ENCODE results near the gene POGZ.

GRCh38 chr1:151419819-151420218, 39.5 kb downstream of the POGZ start:
- TF ChIP-seq NR2F6 (IDR thresholded peaks at IDR 0.05) (no peak), NR2F6 (CRISPR knock-in tag; IDR thresholded peaks at IDR 0.05) (no peak), JDP2 (CRISPR knock-in tag; IDR thresholded peaks at IDR 0.05; ENCODE audit: borderline replicate concordance) (no peak), PTBP1 (IDR thresholded peaks at IDR 0.05; ENCODE audit: low read depth, low read length, poor library complexity, severe bottlenecking) (no peak), CTCF (CRISPR knock-in tag; IDR thresholded peaks at IDR 0.05) (no peak), TCF7L2 (IDR thresholded peaks at IDR 0.05; ENCODE audit: low read depth, low read length) (no peak), ZFP41 (CRISPR knock-in tag; IDR thresholded peaks at IDR 0.05; ENCODE audit: borderline replicate concordance) (no peak), SSRP1 (CRISPR knock-in tag; IDR thresholded peaks at IDR 0.05) (no peak), POLR2A (IDR thresholded peaks at IDR 0.05; ENCODE audit: insufficient read depth in 1 of 2, low read depth in 2 of 2, low read length in 2 of 2) (no peak), ZNF274 (CRISPR knock-in tag; IDR thresholded peaks at IDR 0.05) (no peak)
- TF ChIP-seq, protein P1, sequence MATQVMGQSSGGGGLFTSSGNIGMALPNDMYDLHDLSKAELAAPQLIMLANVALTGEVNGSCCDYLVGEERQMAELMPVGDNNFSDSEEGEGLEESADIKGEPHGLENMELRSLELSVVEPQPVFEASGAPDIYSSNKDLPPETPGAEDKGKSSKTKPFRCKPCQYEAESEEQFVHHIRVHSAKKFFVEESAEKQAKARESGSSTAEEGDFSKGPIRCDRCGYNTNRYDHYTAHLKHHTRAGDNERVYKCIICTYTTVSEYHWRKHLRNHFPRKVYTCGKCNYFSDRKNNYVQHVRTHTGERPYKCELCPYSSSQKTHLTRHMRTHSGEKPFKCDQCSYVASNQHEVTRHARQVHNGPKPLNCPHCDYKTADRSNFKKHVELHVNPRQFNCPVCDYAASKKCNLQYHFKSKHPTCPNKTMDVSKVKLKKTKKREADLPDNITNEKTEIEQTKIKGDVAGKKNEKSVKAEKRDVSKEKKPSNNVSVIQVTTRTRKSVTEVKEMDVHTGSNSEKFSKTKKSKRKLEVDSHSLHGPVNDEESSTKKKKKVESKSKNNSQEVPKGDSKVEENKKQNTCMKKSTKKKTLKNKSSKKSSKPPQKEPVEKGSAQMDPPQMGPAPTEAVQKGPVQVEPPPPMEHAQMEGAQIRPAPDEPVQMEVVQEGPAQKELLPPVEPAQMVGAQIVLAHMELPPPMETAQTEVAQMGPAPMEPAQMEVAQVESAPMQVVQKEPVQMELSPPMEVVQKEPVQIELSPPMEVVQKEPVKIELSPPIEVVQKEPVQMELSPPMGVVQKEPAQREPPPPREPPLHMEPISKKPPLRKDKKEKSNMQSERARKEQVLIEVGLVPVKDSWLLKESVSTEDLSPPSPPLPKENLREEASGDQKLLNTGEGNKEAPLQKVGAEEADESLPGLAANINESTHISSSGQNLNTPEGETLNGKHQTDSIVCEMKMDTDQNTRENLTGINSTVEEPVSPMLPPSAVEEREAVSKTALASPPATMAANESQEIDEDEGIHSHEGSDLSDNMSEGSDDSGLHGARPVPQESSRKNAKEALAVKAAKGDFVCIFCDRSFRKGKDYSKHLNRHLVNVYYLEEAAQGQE (IDR thresholded peaks at IDR 0.05; ENCODE audit: borderline replicate concordance in 1 of 2, low read depth in 1 of 2, low read length in 2 of 2): no peak
- TF ChIP-seq, protein P2, sequence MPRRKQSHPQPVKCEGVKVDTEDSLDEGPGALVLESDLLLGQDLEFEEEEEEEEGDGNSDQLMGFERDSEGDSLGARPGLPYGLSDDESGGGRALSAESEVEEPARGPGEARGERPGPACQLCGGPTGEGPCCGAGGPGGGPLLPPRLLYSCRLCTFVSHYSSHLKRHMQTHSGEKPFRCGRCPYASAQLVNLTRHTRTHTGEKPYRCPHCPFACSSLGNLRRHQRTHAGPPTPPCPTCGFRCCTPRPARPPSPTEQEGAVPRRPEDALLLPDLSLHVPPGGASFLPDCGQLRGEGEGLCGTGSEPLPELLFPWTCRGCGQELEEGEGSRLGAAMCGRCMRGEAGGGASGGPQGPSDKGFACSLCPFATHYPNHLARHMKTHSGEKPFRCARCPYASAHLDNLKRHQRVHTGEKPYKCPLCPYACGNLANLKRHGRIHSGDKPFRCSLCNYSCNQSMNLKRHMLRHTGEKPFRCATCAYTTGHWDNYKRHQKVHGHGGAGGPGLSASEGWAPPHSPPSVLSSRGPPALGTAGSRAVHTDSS (CRISPR knock-in tag; conservative IDR thresholded peaks at IDR 0.05): no peak

Data from HepG2 (cell line).